ENCODE results near the gene KAZN.

The KAZN gene

GRCh38 chr1:14970115-14970798, 371.8 kb downstream of the KAZN start:
- no peak for DNase-seq

GRCh38 chr1:14970799-14971141, 372.3 kb downstream of the KAZN start:
- no peak for DNase-seq

- no peak for DNase-seq
Measured at GRCh38 chr1:14971221-14971620, 372.7 kb downstream of the KAZN start.

- DNase-seq: no peak
Measured at GRCh38 chr1:14972107-14972506, 373.6 kb downstream of the KAZN start.

- no peak for DNase-seq
Measured at GRCh38 chr1:14973773-14974172, 375.3 kb downstream of the KAZN start.

GRCh38 chr1:14974361-14974760, 375.9 kb downstream of the KAZN start:
- no peak for DNase-seq

GRCh38 chr1:14975119-14975518, 376.6 kb downstream of the KAZN start:
- no peak for DNase-seq

- DNase-seq: no peak
Measured at GRCh38 chr1:14976256-14976655, 377.8 kb downstream of the KAZN start.

GRCh38 chr1:14977338-14977931, 378.9 kb downstream of the KAZN start:
- no peak for DNase-seq

GRCh38 chr1:14980621-14981218, 382.2 kb downstream of the KAZN start:
- no peak for DNase-seq

- no peak for DNase-seq
Measured at GRCh38 chr1:14982029-14982428, 383.5 kb downstream of the KAZN start.

- DNase-seq: no peak
Measured at GRCh38 chr1:14983277-14983676, 384.8 kb downstream of the KAZN start.

GRCh38 chr1:14986168-14986567, 387.7 kb downstream of the KAZN start:
- DNase-seq: no peak

GRCh38 chr1:14987829-14988603, 389.5 kb downstream of the KAZN start:
- no peak for DNase-seq

- DNase-seq: no peak
Measured at GRCh38 chr1:14988636-14989035, 390.2 kb downstream of the KAZN start.

- DNase-seq: no peak
Measured at GRCh38 chr1:14989931-14990728, 391.6 kb downstream of the KAZN start.

- DNase-seq: no peak
Measured at GRCh38 chr1:14993414-14993813, 394.9 kb downstream of the KAZN start.

- no peak for DNase-seq
Measured at GRCh38 chr1:14994148-14994547, 395.7 kb downstream of the KAZN start.

- DNase-seq: no peak
Measured at GRCh38 chr1:14994841-14995437, 396.5 kb downstream of the KAZN start.

GRCh38 chr1:14996133-14997050, 397.9 kb downstream of the KAZN start:
- no peak for DNase-seq

- DNase-seq: no peak
Measured at GRCh38 chr1:14997646-14998276, 399.3 kb downstream of the KAZN start.

Data from NCI-H1105 (cell line).